Activated T-helper 1 cell treated with anti-CD3 and anti-CD28 coated beads, Interleukin-12 subunit alpha, Interleukin-12 subunit beta, Interleukin-2, Interleukin-4 antibody, amounts not matched to agents 30 ng/mL and 10 ng/mL and 1 ng/mL, durations not matched to agents 14 hours and 24 hours and 36 hours (primary cell): Measurements from ENCODE around the gene KCNMA1. TPM values are rescaled to one million over a fixed set of nuclear protein-coding genes. Genes with fewer than 3 reads are reported as not detected.

Experiments used
- DNase-seq: peaks from one replicate; pipeline ENCODE4 v3.0.0; 2021; ENCODE audit warnings: low spot score
- H3K27ac Mint-ChIP-seq: one replicate; pipeline ENCODE4 v1.8.0; 2021; ENCODE audit warnings: mild to moderate bottlenecking, mixed read lengths
- H3K27me3 Mint-ChIP-seq: one replicate; pipeline ENCODE4 v1.8.0; 2022; ENCODE audit warnings: mild to moderate bottlenecking, moderate library complexity, mixed read lengths; ENCODE audit not compliant: insufficient read depth
- H3K36me3 Mint-ChIP-seq: one replicate; pipeline ENCODE4 v1.8.0; 2021; ENCODE audit warnings: low read depth, mixed read lengths
- H3K4me1 Mint-ChIP-seq: one replicate; pipeline ENCODE4 v1.8.0; 2021; ENCODE audit warnings: low read depth, mixed read lengths
- H3K4me3 Mint-ChIP-seq: one replicate; pipeline ENCODE4 v1.8.0; 2021; ENCODE audit warnings: mild to moderate bottlenecking, moderate library complexity, mixed read lengths
- H3K9me3 Mint-ChIP-seq: one replicate; pipeline ENCODE4 v1.8.0; 2021; ENCODE audit warnings: mixed read lengths
- intact Hi-C: fragments of 100-400 bp; cut with micrococcal nuclease; formaldehyde crosslinking; loops from one replicate; pipeline ENCODE4 v1.15.1; 2024
- total RNA-seq: library from RNA; stranded (reverse); gene quantifications from 2 replicates; pipeline ENCODE4 v1.2.3, GENCODE V29; 2022

The KCNMA1 gene
- total RNA-seq, 1 donor from 2014 or later = not detected

DNA sequence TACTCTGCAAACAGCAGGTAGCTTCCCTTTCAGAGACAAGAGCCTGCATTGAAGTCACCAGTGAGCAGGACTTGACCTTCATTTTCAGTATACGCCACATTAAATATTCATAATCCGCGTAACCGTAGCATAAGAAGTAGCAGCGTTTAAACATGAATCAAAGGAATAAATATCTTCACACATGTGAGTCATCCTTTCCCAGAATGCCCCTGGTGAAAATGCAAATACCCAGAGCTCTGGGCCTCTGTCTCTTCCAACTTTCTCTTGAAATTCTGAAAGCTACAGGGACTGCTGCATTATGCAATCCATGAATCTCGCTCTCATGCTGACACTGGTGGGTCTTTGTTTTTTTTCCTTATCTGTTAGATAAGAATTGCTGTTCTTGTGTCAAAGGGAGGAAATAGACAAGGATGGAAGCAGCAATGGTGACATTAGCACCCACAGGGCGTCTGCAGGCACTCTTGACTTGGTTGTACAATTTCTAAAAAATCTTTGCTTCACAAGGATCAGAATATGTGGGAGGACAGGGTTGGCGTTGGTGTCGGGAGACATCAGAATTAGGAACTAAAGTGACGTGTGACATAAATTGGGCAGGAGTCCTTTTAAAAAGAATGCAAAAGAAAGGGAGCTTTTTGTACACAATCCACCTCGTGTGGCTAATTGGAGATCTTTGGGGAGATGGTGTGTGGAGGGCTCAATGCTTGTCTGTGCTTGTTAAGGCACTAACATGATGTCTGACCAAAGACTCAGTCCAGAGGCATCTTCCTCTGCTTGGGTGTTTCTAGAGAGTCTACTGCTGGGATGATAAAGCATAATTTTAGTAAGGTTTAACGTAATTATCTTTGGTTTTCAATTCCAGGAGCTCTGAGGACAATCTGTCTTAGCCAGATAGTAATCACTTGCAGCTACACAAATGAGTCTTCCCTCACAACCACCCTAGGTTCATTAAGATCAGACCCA is 390.3 kb downstream of the KCNMA1 start:
- H3K27me3 Mint-ChIP-seq = peaks cover 1% of the 10 kb centered on the region
- H3K4me3 Mint-ChIP-seq = no peak overlapping the region
- intact Hi-C loops = no loop called here
- no peak overlapping the region for H3K27ac Mint-ChIP-seq
- no peaks in the 10 kb centered on the region for H3K9me3 Mint-ChIP-seq
- DNase-seq = no peak
- no peaks in the 10 kb centered on the region for H3K36me3 Mint-ChIP-seq
- H3K4me1 Mint-ChIP-seq = no peaks in the 10 kb centered on the region

GRCh38 chr10:77245953-77246352 is 391.7 kb downstream of the KCNMA1 start:
- no peaks in the 10 kb centered on the region for H3K4me1 Mint-ChIP-seq
- peaks cover 1% of the 10 kb centered on the region for H3K27me3 Mint-ChIP-seq
- no peak overlapping the region for H3K4me3 Mint-ChIP-seq
- H3K36me3 Mint-ChIP-seq = no peaks in the 10 kb centered on the region
- no peaks in the 10 kb centered on the region for H3K9me3 Mint-ChIP-seq
- no peak overlapping the region for H3K27ac Mint-ChIP-seq
- no peak for DNase-seq
- intact Hi-C loops = no loop called here

DNA sequence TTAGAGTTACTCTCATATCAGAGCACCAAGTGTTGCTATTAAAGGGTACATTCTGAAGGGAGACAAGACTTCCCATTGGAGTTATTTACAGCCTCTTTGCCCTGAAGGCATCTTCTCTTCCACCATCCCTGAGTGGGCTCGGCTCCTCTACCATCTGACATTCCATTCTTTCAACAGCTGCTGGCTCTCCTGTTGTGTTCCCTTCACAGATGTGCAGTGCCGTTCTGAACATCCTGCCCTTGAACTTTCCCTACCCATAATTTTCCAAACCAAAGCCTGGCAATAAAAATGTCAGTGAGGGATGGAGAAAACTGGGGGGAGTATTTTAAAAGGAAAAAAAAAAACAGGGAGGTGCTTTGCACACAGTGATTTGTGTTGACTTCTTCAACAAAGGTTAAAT is 392.9 kb downstream of the KCNMA1 start:
- Mint-ChIP-seq H3K4me1 (no peaks in the 10 kb centered on the region), H3K4me3 (no peak overlapping the region), H3K27ac (no peak overlapping the region), H3K36me3 (no peaks in the 10 kb centered on the region), H3K27me3 (peaks cover 1% of the 10 kb centered on the region), H3K9me3 (no peaks in the 10 kb centered on the region)
- intact Hi-C loops = no loop called here
- DNase-seq = no peak

GRCh38 chr10:77244286-77244685 is 393.3 kb downstream of the KCNMA1 start:
- intact Hi-C loops = no loop called here
- Mint-ChIP-seq H3K4me1 (no peaks in the 10 kb centered on the region), H3K9me3 (no peaks in the 10 kb centered on the region), H3K36me3 (no peaks in the 10 kb centered on the region), H3K27ac (no peak overlapping the region), H3K4me3 (no peak overlapping the region), H3K27me3 (peaks cover 1% of the 10 kb centered on the region)
- DNase-seq = no peak

DNA sequence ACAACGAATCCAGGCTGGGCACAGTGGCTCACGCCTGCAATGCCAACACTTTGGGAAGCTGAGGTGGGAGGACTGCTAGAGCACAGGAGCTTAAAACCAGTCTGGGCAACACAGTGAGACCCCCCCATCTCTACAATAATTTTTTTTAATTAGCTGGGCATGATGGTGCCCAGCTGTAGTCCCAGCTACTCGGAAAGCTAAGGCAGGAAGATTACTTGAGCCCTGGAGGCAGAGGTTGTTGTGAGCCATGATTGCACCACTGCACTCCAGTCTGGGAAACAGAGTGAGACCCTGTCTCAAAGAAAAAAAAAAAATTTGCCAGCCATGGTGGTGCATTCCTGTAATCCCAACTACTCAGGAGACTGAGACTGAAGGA is 396.3 kb downstream of the KCNMA1 start:
- Mint-ChIP-seq H3K27ac (no peak overlapping the region), H3K4me3 (no peak overlapping the region), H3K4me1 (no peaks in the 10 kb centered on the region), H3K27me3 (no peaks in the 10 kb centered on the region), H3K36me3 (no peaks in the 10 kb centered on the region), H3K9me3 (no peaks in the 10 kb centered on the region)
- intact Hi-C loops = no loop called here
- no peak for DNase-seq

DNA sequence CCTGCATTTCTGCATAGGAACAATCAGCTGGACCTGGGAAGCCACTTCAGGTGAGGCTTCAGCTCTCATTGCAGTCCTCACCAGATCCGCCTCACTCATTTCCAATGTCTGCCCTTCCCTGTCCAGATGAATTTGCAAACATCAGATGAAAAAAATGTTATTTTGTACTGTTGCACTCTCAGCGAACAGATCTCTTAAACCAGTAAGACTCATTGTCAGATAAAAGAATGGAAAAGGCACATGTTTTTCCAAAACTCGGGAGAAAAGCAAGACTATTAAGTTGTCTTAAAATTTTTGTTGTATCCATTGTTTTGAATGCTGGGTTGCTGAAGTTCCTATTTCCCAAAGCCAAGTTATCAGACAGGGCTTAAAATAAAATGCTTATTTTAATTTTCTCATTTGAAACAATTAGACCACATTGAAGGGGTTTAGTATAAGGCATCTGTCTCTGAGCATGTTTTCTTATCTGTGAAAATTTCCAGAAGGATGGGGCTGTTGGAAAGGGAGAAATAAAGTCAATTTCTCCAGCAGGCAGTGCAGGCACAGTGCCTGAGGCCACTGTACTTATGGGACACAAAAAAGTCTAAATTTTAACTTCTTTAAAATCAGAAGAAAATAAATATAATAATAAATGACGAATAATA is 396.8 kb downstream of the KCNMA1 start:
- intact Hi-C loops = no loop called here
- H3K27me3 Mint-ChIP-seq = no peaks in the 10 kb centered on the region
- no peak overlapping the region for H3K27ac Mint-ChIP-seq
- DNase-seq = no peak
- no peaks in the 10 kb centered on the region for H3K9me3 Mint-ChIP-seq
- H3K36me3 Mint-ChIP-seq = no peaks in the 10 kb centered on the region
- H3K4me3 Mint-ChIP-seq = no peak overlapping the region
- H3K4me1 Mint-ChIP-seq = no peaks in the 10 kb centered on the region

DNA sequence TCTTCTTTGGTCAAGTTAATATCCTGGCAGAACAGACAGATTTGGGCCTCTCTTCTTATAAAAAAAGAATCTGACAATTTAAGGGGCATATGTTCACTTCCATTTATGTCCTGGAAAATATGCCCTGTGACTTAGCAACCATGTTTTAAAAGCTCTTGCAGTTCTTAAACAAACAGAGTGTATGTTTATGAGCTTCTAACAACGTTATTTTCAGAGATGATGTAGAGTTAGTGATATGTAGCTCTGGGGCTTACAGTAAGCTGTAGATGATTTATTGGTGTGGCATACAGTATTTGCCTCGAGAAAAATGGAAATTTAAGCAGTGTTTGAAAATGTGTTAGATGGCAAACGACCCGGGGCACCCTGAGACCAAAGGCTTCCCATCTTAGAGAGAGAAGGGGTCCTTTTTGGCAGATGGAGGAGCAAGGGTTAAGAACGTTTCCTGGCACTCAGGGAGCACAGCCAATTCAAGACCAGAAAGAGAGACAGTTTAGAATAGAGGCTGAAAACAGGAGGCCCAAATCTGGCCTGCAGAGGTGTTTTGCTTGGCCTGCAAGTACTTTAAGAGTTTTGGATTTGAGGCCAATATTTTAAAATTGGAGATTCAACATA is 397.5 kb downstream of the KCNMA1 start:
- H3K4me1 Mint-ChIP-seq = no peaks in the 10 kb centered on the region
- no peak for DNase-seq
- no peaks in the 10 kb centered on the region for H3K27me3 Mint-ChIP-seq
- H3K9me3 Mint-ChIP-seq = no peaks in the 10 kb centered on the region
- no peak overlapping the region for H3K27ac Mint-ChIP-seq
- intact Hi-C loops = no loop called here
- H3K36me3 Mint-ChIP-seq = no peaks in the 10 kb centered on the region
- H3K4me3 Mint-ChIP-seq = no peak overlapping the region

DNA sequence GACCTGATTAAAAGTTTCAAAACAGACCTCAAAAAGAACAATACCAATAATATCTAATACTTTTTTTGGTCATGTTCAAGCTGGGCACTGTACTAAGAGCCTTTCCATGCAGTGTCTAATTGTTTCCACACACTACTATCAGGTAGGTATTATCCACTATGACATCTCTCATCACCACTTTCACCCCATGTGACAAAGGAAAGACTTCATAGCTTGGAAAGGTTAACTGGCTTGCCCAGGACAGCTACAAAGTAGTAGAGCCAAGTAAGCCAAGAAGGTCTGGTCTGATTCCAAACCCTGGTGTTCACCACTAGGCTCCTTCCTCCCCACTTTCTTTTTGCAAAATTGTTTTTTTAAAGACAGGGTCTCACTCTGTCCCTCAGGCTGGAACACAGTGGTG is 400.5 kb downstream of the KCNMA1 start:
- no peaks in the 10 kb centered on the region for H3K27me3 Mint-ChIP-seq
- H3K4me1 Mint-ChIP-seq = no peaks in the 10 kb centered on the region
- no peaks in the 10 kb centered on the region for H3K36me3 Mint-ChIP-seq
- H3K9me3 Mint-ChIP-seq = no peaks in the 10 kb centered on the region
- no peak overlapping the region for H3K27ac Mint-ChIP-seq
- intact Hi-C loops = no loop called here
- DNase-seq = no peak
- H3K4me3 Mint-ChIP-seq = no peak overlapping the region

GRCh38 chr10:77236700-77237099 is 400.9 kb downstream of the KCNMA1 start:
- intact Hi-C loops = no loop called here
- no peak overlapping the region for H3K27ac Mint-ChIP-seq
- H3K4me3 Mint-ChIP-seq = no peak overlapping the region
- H3K9me3 Mint-ChIP-seq = no peaks in the 10 kb centered on the region
- H3K4me1 Mint-ChIP-seq = no peaks in the 10 kb centered on the region
- no peaks in the 10 kb centered on the region for H3K36me3 Mint-ChIP-seq
- DNase-seq = no peak
- H3K27me3 Mint-ChIP-seq = no peaks in the 10 kb centered on the region

DNA sequence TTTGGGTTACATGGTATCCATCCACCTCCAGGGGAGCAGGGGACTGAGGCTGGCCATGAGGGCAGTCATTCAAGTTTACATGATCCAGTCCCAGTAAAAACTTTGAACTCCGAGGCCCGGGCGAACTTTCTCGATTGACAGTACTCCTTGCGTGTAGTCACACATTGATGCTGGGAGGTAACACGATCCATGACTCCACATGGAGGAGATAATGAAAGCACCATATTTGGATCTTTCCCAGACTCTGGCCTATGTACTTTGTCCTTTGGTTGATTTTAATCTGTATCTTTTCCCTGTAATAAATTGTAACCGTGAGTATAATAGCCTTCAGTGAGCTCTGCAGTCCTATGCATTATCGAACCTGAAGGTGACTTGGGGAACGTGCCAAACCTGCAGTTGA is 401.6 kb downstream of the KCNMA1 start:
- no peak overlapping the region for H3K4me3 Mint-ChIP-seq
- no peaks in the 10 kb centered on the region for H3K9me3 Mint-ChIP-seq
- no peak for DNase-seq
- no peaks in the 10 kb centered on the region for H3K4me1 Mint-ChIP-seq
- H3K27ac Mint-ChIP-seq = no peak overlapping the region
- intact Hi-C loops = no loop called here
- no peaks in the 10 kb centered on the region for H3K27me3 Mint-ChIP-seq
- no peaks in the 10 kb centered on the region for H3K36me3 Mint-ChIP-seq

DNA sequence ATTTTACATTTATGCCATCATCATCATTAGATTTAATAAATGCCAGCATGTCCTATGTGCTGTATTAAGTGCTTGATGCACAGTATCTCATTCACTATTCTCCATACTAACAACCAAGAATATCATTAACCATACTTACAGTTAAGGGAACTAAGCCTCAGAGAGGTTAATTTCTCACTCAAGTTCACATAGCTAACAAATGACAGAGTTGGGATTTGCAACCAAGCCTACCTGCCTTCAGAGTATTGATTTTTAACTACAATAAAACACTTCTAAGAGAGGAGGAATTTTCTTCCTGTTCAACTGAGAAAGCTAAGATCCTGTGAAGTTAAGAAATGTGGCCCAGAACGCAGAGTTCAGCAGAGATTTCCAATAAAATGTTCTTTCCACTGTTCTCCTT is 403.0 kb downstream of the KCNMA1 start:
- intact Hi-C loops = no loop called here
- Mint-ChIP-seq H3K4me3 (no peak overlapping the region), H3K36me3 (no peaks in the 10 kb centered on the region), H3K27me3 (no peaks in the 10 kb centered on the region), H3K9me3 (no peaks in the 10 kb centered on the region), H3K27ac (no peak overlapping the region), H3K4me1 (no peaks in the 10 kb centered on the region)
- DNase-seq = no peak

GRCh38 chr10:77233466-77233865 is 404.1 kb downstream of the KCNMA1 start:
- Mint-ChIP-seq H3K4me3 (no peak overlapping the region), H3K27ac (no peak overlapping the region), H3K4me1 (no peaks in the 10 kb centered on the region), H3K9me3 (no peaks in the 10 kb centered on the region), H3K36me3 (no peaks in the 10 kb centered on the region), H3K27me3 (no peaks in the 10 kb centered on the region)
- intact Hi-C loops = no loop called here
- no peak for DNase-seq

GRCh38 chr10:77231884-77232610 is 405.6 kb downstream of the KCNMA1 start:
- Mint-ChIP-seq H3K36me3 (no peaks in the 10 kb centered on the region), H3K27me3 (no peaks in the 10 kb centered on the region), H3K27ac (no peak overlapping the region), H3K9me3 (no peaks in the 10 kb centered on the region), H3K4me3 (no peak overlapping the region), H3K4me1 (no peaks in the 10 kb centered on the region)
- DNase-seq = no peak
- intact Hi-C loops = no loop called here
